A549 (cell line): ENCODE measurements around the gene CPLX1. TPM values are rescaled to one million over a fixed set of nuclear protein-coding genes. Genes with fewer than 3 reads are reported as not detected.

Source experiments
- ATAC-seq, 2 experiments: fragments of 200-7000 bp in 1 of 2; fragments of >200 bp in 1 of 2; cut with Nextera tagmentation in 1 of 2; cut with Tn5 transposase in 1 of 2; 3 replicates each; pipeline versions ENCODE4 v1.8.0 to v1.9.1; 2018 to 2020; ENCODE audit warnings: mild to moderate bottlenecking in 1 of 2, moderate library complexity in 1 of 2
- CTCF ChIA-PET: fragments of 300-600 bp; sonication (Branson Sonifier 250); formaldehyde crosslinking; extraction: SDS; loops from one replicate; lab custom pipeline; 2021; ENCODE audit warnings: antibody characterized with exemption, inconsistent platforms; lab: Yijun Ruan, JAX
- POLR2A ChIA-PET: fragments of 350-600 bp; formaldehyde crosslinking; extraction: SDS; loops from one replicate; lab custom pipeline; 2021; ENCODE audit warnings: antibody characterized with exemption, inconsistent platforms; lab: Yijun Ruan, JAX
- DNase-seq, 2 experiments: peaks; one replicate each; pipeline versions ENCODE4 v3.0.0 to v3.0.0-alpha.2; 2011 to 2016; ENCODE audit warnings: low read depth in 1 of 2, low spot score in 1 of 2
- FAIRE-seq: peaks from 2 replicates; lab custom pipeline; 2011; peaks lifted over from hg19 to GRCh38; lab: Jason Lieb, UNC
- H3K27ac ChIP-seq, 2 experiments: fragments of >200 bp; sonication (Bioruptor Twin); formaldehyde crosslinking; 3 replicates each; pipeline ENCODE4 v1.5.1; 2016 to 2017
- H3K4me1 ChIP-seq: fragments of >200 bp; sonication (Bioruptor Twin); formaldehyde crosslinking; 3 replicates; pipeline ENCODE4 v1.6.1; 2016
- H3K4me2 ChIP-seq: fragments of >200 bp; sonication (Bioruptor Twin); formaldehyde crosslinking; 3 replicates; pipeline ENCODE4 v1.6.1; 2016
- H3K4me3 ChIP-seq: fragments of >200 bp; sonication (Bioruptor Twin); formaldehyde crosslinking; 3 replicates; pipeline ENCODE4 v1.5.1; 2016
- H3K9me3 ChIP-seq: fragments of >200 bp; sonication (Bioruptor Twin); formaldehyde crosslinking; 3 replicates; pipeline ENCODE4 v1.6.1; 2016
- CBX8 ChIP-seq: fragments of 200-600 bp; sonication (generic); IDR thresholded peaks from 2 replicates; pipeline ENCODE4 v1.6.1; 2016
- CHD4 ChIP-seq: fragments of 200-600 bp; sonication (generic); IDR thresholded peaks from 2 replicates; pipeline ENCODE4 v1.6.1; 2016; ENCODE audit warnings: antibody characterized with exemption, mild to moderate bottlenecking, borderline replicate concordance
- E2F6 ChIP-seq: IDR thresholded peaks from 2 replicates; pipeline ENCODE4 v1.6.1; 2012; ENCODE audit warnings: low read depth, borderline replicate concordance
- EHF ChIP-seq: fragments of 250-450 bp; sonication (Bioruptor Pico); IDR thresholded peaks from 2 replicates; pipeline ENCODE4 v1.5.0; 2020; ENCODE audit warnings: mild to moderate bottlenecking
- EHMT2 ChIP-seq: fragments of 200-600 bp; sonication (generic); IDR thresholded peaks from 2 replicates; pipeline ENCODE4 v1.6.1; 2016; ENCODE audit warnings: antibody characterized with exemption, low read depth, mild to moderate bottlenecking, moderate library complexity
- ELK1 ChIP-seq: fragments of 150-350 bp; IDR thresholded peaks from 2 replicates; pipeline ENCODE4 v1.6.1; 2014; ENCODE audit warnings: low read depth, mild to moderate bottlenecking, low read length
- EP300 ChIP-seq, 2 experiments: fragments of >200 bp; sonication (Bioruptor Twin); formaldehyde crosslinking; IDR thresholded peaks; 2 replicates in 1 of 2; 3 replicates in 1 of 2; pipeline ENCODE4 v1.6.1; 2016 to 2017
- ESRRA ChIP-seq: fragments of 150-350 bp; IDR thresholded peaks from 2 replicates; pipeline ENCODE4 v1.6.1; 2014; ENCODE audit warnings: mild to moderate bottlenecking, low read length, borderline replicate concordance
- FOXS1 ChIP-seq: fragments of 250-450 bp; sonication (Bioruptor Pico); IDR thresholded peaks from 2 replicates; pipeline ENCODE4 v1.5.0; 2020; ENCODE audit warnings: mild to moderate bottlenecking, moderate library complexity
- GATA3 ChIP-seq: IDR thresholded peaks from 2 replicates; pipeline ENCODE4 v1.6.1; 2012; ENCODE audit warnings: borderline replicate concordance
- HDAC2 ChIP-seq: fragments of 200-600 bp; sonication (generic); IDR thresholded peaks from 2 replicates; pipeline ENCODE4 v1.6.1; 2016
- HEYL ChIP-seq: fragments of 250-450 bp; sonication (Bioruptor Pico); IDR thresholded peaks from 2 replicates; pipeline ENCODE4 v1.8.0; 2021; ENCODE audit warnings: mild to moderate bottlenecking, moderate library complexity
- HOXB5 ChIP-seq: fragments of 250-450 bp; sonication (Bioruptor Pico); IDR thresholded peaks from 2 replicates; pipeline ENCODE4 v1.5.0; 2020; ENCODE audit warnings: mild to moderate bottlenecking, moderate library complexity
- JUN ChIP-seq, 2 experiments: fragments of >200 bp; sonication (Bioruptor Twin); formaldehyde crosslinking; IDR thresholded peaks; 2 replicates in 1 of 2; 3 replicates in 1 of 2; pipeline ENCODE4 v1.6.1; 2016 to 2017
- JUNB ChIP-seq: fragments of >200 bp; sonication (Bioruptor Twin); formaldehyde crosslinking; IDR thresholded peaks from 2 replicates; pipeline ENCODE4 v1.6.1; 2016
- KDM1A ChIP-seq: fragments of 200-600 bp; sonication (generic); IDR thresholded peaks from 2 replicates; pipeline ENCODE4 v1.6.1; 2016; ENCODE audit warnings: low read depth, mild to moderate bottlenecking
- MAX ChIP-seq: IDR thresholded peaks from 2 replicates; pipeline ENCODE4 v1.6.1; 2012
- NFE2L2 ChIP-seq: fragments of 150-350 bp; conservative IDR thresholded peaks from 2 replicates; pipeline ENCODE4 v1.6.1; 2014; ENCODE audit warnings: low read length
- PHF8 ChIP-seq: fragments of 200-600 bp; sonication (generic); IDR thresholded peaks from 2 replicates; pipeline ENCODE4 v1.6.1; 2016; ENCODE audit warnings: low read depth, mild to moderate bottlenecking, antibody characterized with exemption, moderate library complexity, borderline replicate concordance
- POLR2AphosphoS2 ChIP-seq: conservative IDR thresholded peaks from 2 replicates; pipeline ENCODE4 v1.6.1; 2012; ENCODE audit warnings: low read length, improper control_type of control experiment, inconsistent platforms
- RNF2 ChIP-seq: fragments of 200-600 bp; sonication (generic); IDR thresholded peaks from 2 replicates; pipeline ENCODE4 v1.6.1; 2016; ENCODE audit warnings: low read depth, mild to moderate bottlenecking, antibody characterized with exemption, moderate library complexity, borderline replicate concordance
- SREBF2 ChIP-seq: fragments of 450-650 bp; IDR thresholded peaks from 2 replicates; pipeline ENCODE4 v1.6.1; 2014; ENCODE audit warnings: mild to moderate bottlenecking, moderate library complexity
- TFCP2L1 ChIP-seq: fragments of 250-450 bp; sonication (Bioruptor Pico); IDR thresholded peaks from 2 replicates; pipeline ENCODE4 v1.5.0; 2021; ENCODE audit warnings: mild to moderate bottlenecking
- TP53 ChIP-seq: fragments of 250-450 bp; sonication (Bioruptor Pico); IDR thresholded peaks from 2 replicates; pipeline ENCODE4 v1.5.0; 2021; ENCODE audit warnings: mild to moderate bottlenecking, moderate library complexity
- ZC3H11A ChIP-seq: fragments of 450-650 bp; IDR thresholded peaks from 2 replicates; pipeline ENCODE4 v1.6.1; 2014; ENCODE audit warnings: antibody characterized with exemption, mild to moderate bottlenecking
- ZNF302 ChIP-seq: fragments of 250-450 bp; sonication (Bioruptor Pico); IDR thresholded peaks from 2 replicates; pipeline ENCODE4 v1.9.0; 2021; ENCODE audit warnings: inconsistent platforms, mild to moderate bottlenecking, moderate library complexity
- ZSCAN20 ChIP-seq: fragments of 250-450 bp; sonication (Bioruptor Pico); IDR thresholded peaks from 2 replicates; pipeline ENCODE4 v1.8.0; 2022; ENCODE audit warnings: mild to moderate bottlenecking, moderate library complexity
- WGBS: methylation state at CpG from one replicate; pipeline ENCODE4 v1.1.6; 2017; ENCODE audit errors: missing lambda C conversion rate; 5-methylcytosine and 5-hydroxymethylcytosine counted together
- polyA plus RNA-seq, 4 experiments: library from polyadenylated mRNA; depleted of rRNA in 3 of 4; stranded (reverse); fragments of >200 nt; fragmentation: RNase III in 1 of 4; extraction: RNeasy Plus Mini Kit Qiagen cat#74134 plus additional on column Dnase treatment in 1 of 4; gene quantifications; 2 replicates in 3 of 4; 3 replicates in 1 of 4; pipeline ENCODE4 v1.2.3, GENCODE V29; 2011 to 2017
- TF ChIP-seq, protein P1 (sequence below): fragments of 250-450 bp; sonication (Bioruptor Pico); IDR thresholded peaks from 2 replicates; pipeline ENCODE4 v1.5.0; 2020; ENCODE audit warnings: low read depth, mild to moderate bottlenecking, moderate library complexity
- TF ChIP-seq, protein P2 (sequence below): fragments of 200-600 bp; sonication (generic); IDR thresholded peaks from 2 replicates; pipeline ENCODE4 v1.6.1; 2016; ENCODE audit warnings: antibody characterized with exemption, mild to moderate bottlenecking, moderate library complexity

The CPLX1 gene
- polyA plus RNA-seq, 2 of the 4 experiments (the other 2 are of a cell fraction): 0.19 to 0.57 TPM

GRCh38 chr4:866068-866760 lies 40.3 kb upstream of the CPLX1 start:
- Histone ChIP-seq H3K4me1 (no peaks in the 10 kb centered on the region), H3K4me2 (no peak overlapping the region), H3K9me3 (no peaks in the 10 kb centered on the region), H3K27ac (peak overlapping the region in 1 of 2 experiments; percentile 15; a peak in 1 of 6 replicates), H3K4me3 (no peak overlapping the region)
- POLR2A ChIA-PET: no interaction called here
- CTCF ChIA-PET: interaction anchor here (1.2 kb wide), 2 partner anchors 23 to 121 kb away, joined by 3 read pairs; partner anchors contain the start of gene IDUA
- ATAC-seq (no peak; a peak in 1 of 6 replicates), DNase-seq (no peak), FAIRE-seq (no peak)
- WGBS: 95% methylated on average over 16 of the region's 24 CpGs
- no peak for TF ChIP-seq ESRRA
- no peak for TF ChIP-seq KDM1A
- no peak for TF ChIP-seq SREBF2
- TF ChIP-seq, protein P1, sequence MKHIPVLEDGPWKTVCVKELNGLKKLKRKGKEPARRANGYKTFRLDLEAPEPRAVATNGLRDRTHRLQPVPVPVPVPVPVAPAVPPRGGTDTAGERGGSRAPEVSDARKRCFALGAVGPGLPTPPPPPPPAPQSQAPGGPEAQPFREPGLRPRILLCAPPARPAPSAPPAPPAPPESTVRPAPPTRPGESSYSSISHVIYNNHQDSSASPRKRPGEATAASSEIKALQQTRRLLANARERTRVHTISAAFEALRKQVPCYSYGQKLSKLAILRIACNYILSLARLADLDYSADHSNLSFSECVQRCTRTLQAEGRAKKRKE: no peak
- no peak for TF ChIP-seq FOXS1 (CRISPR knock-in tag)
- TF ChIP-seq MAX: no peak
- TF ChIP-seq POLR2AphosphoS2: no peak
- TF ChIP-seq HOXB5 (CRISPR knock-in tag): no peak
- TF ChIP-seq EHMT2: no peak
- no peak for TF ChIP-seq JUNB
- TF ChIP-seq CBX8: no peak
- TF ChIP-seq JUN (IDR thresholded peaks at IDR 0.05): no peak
- no peak for TF ChIP-seq TFCP2L1 (CRISPR knock-in tag)
- no peak for TF ChIP-seq EP300 (IDR thresholded peaks at IDR 0.05)
- no peak for TF ChIP-seq ZNF302
- no peak for TF ChIP-seq EHF (CRISPR knock-in tag)
- no peak for TF ChIP-seq RNF2
- TF ChIP-seq GATA3: no peak
- no peak for TF ChIP-seq ELK1

DNA sequence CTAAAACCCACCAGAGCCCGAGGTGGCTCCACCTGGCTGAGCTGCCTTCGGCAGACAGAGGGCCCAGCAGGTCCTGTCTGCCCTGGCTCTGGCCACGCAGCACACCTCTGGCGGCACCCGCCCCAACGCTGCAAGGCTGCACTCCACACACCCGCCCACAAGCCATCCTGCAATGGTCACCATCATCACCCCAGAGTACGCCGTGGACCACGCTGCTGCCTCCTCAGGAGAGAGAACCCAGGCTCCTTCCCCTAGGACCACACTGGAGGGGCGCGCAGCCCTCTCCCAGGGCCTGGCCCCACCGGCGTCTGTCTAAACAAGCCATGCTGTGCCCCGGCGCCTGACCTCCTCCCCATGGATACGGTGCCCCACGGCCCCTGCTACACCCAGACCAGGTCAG lies 39.6 kb upstream of the CPLX1 start:
- H3K9me3 ChIP-seq: no peaks in the 10 kb centered on the region
- DNase-seq (no peak), FAIRE-seq (no peak), ATAC-seq (no peak; a peak in 1 of 6 replicates)
- no peak overlapping the region for H3K4me3 ChIP-seq
- no peak overlapping the region for H3K27ac ChIP-seq
- WGBS: 100% methylated on average over 5 of the region's 18 CpGs
- no peak overlapping the region for H3K4me2 ChIP-seq
- CTCF ChIA-PET: interaction anchor here (1.2 kb wide), 2 partner anchors 22 to 122 kb away, joined by 3 read pairs; partner anchors contain the start of gene IDUA
- TF ChIP-seq HEYL (CRISPR knock-in tag) (no peak), HDAC2 (no peak), ELK1 (no peak), EP300 (IDR thresholded peaks at IDR 0.05) (no peak), ZC3H11A (no peak), PHF8 (no peak), ZSCAN20 (CRISPR knock-in tag) (no peak), NFE2L2 (no peak), CHD4 (no peak), E2F6 (no peak), CBX8 (no peak), TP53 (CRISPR knock-in tag) (no peak)
- TF ChIP-seq, protein P1: no peak
- TF ChIP-seq, protein P2, sequence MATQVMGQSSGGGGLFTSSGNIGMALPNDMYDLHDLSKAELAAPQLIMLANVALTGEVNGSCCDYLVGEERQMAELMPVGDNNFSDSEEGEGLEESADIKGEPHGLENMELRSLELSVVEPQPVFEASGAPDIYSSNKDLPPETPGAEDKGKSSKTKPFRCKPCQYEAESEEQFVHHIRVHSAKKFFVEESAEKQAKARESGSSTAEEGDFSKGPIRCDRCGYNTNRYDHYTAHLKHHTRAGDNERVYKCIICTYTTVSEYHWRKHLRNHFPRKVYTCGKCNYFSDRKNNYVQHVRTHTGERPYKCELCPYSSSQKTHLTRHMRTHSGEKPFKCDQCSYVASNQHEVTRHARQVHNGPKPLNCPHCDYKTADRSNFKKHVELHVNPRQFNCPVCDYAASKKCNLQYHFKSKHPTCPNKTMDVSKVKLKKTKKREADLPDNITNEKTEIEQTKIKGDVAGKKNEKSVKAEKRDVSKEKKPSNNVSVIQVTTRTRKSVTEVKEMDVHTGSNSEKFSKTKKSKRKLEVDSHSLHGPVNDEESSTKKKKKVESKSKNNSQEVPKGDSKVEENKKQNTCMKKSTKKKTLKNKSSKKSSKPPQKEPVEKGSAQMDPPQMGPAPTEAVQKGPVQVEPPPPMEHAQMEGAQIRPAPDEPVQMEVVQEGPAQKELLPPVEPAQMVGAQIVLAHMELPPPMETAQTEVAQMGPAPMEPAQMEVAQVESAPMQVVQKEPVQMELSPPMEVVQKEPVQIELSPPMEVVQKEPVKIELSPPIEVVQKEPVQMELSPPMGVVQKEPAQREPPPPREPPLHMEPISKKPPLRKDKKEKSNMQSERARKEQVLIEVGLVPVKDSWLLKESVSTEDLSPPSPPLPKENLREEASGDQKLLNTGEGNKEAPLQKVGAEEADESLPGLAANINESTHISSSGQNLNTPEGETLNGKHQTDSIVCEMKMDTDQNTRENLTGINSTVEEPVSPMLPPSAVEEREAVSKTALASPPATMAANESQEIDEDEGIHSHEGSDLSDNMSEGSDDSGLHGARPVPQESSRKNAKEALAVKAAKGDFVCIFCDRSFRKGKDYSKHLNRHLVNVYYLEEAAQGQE: no peak
- POLR2A ChIA-PET: no interaction called here
- no peaks in the 10 kb centered on the region for H3K4me1 ChIP-seq
